CD4-positive, alpha-beta T cell treated with Interleukin-17A for 1 hour (primary cell): ENCODE measurements around the gene EYA2.

ENCODE experiments used
- DNase-seq: peaks from one replicate; pipeline ENCODE4 v3.0.0-alpha.2; 2020

Gene EYA2

GRCh38 chr20:47122560-47122959 lies 227.9 kb downstream of the EYA2 start:
- no peak for DNase-seq

GRCh38 chr20:47124181-47124717 lies 229.6 kb downstream of the EYA2 start:
- DNase-seq = no peak

GRCh38 chr20:47125508-47125757 lies 230.8 kb downstream of the EYA2 start:
- DNase-seq = no peak

GRCh38 chr20:47125758-47126591 lies 231.3 kb downstream of the EYA2 start:
- DNase-seq = no peak

GRCh38 chr20:47126709-47127108 lies 232.1 kb downstream of the EYA2 start:
- DNase-seq = no peak

- no peak for DNase-seq
Measured at GRCh38 chr20:47127546-47127945, 232.9 kb downstream of the EYA2 start.

- no peak for DNase-seq
Measured at GRCh38 chr20:47127999-47128398, 233.4 kb downstream of the EYA2 start.

- no peak for DNase-seq
Measured at GRCh38 chr20:47129306-47129705, 234.7 kb downstream of the EYA2 start.

GRCh38 chr20:47133809-47134456 lies 239.3 kb downstream of the EYA2 start:
- no peak for DNase-seq

GRCh38 chr20:47136782-47137181 lies 242.1 kb downstream of the EYA2 start:
- DNase-seq = no peak

GRCh38 chr20:47137231-47137870 lies 242.7 kb downstream of the EYA2 start:
- DNase-seq = no peak

GRCh38 chr20:47139934-47140535 lies 245.4 kb downstream of the EYA2 start:
- no peak for DNase-seq

- no peak for DNase-seq
Measured at GRCh38 chr20:47141350-47141921, 246.8 kb downstream of the EYA2 start.

- DNase-seq = no peak
Measured at GRCh38 chr20:47141941-47142773, 247.5 kb downstream of the EYA2 start.

- no peak for DNase-seq
Measured at GRCh38 chr20:47142774-47143170, 248.1 kb downstream of the EYA2 start.

GRCh38 chr20:47143657-47144056 lies 249.0 kb downstream of the EYA2 start:
- DNase-seq = no peak

GRCh38 chr20:47144463-47144862 lies 249.8 kb downstream of the EYA2 start:
- DNase-seq = no peak

- no peak for DNase-seq
Measured at GRCh38 chr20:47146686-47147085, 252.0 kb downstream of the EYA2 start.

- DNase-seq = no peak
Measured at GRCh38 chr20:47148059-47148458, 253.4 kb downstream of the EYA2 start.

GRCh38 chr20:47149939-47150338 lies 255.3 kb downstream of the EYA2 start:
- no peak for DNase-seq

- DNase-seq = peak; percentile 27
Measured at GRCh38 chr20:47150403-47151152, 255.9 kb downstream of the EYA2 start.

- no peak for DNase-seq
Measured at GRCh38 chr20:47152068-47152467, 257.4 kb downstream of the EYA2 start.
